Pericardium fibroblast (primary cell): Measurements from ENCODE around the gene GABRA4. TPM values are rescaled to one million over a fixed set of nuclear protein-coding genes. Genes with fewer than 3 reads are reported as not detected.

Experiments
- total RNA-seq: library from RNA; depleted of rRNA; stranded (reverse); fragments of >200 nt; gene quantifications from 2 replicates; pipeline ENCODE4 v1.2.3, GENCODE V29; 2015

The GABRA4 gene
- not detected in 2 replicates for total RNA-seq

GRCh38 chr4:46993075-46994006, at the start of gene GABRA4:
Gene GABRA4, minus strand, starts transcription at chr4:46993581. Its CDS starts 157 bp downstream, at chr4:46993424.

GRCh38 chr4:47031011-47031678, 37.8 kb upstream of the GABRA4 start, which contains the start of gene GABRB1:
Gene GABRB1, plus strand, starts transcription at chr4:47031567.

GRCh38 chr4:46909078-46909477, 84.3 kb downstream of the GABRA4 start, which contains the start of gene COX7B2:
Gene COX7B2, minus strand, starts transcription at chr4:46909245. Its CDS starts 174,053 bp downstream, at chr4:46735192.

Other genes with a start within 250 kb of the GABRA4 start
- gene COX7B2, start 84.3 kb downstream of the GABRA4 start, total RNA-seq: not detected in 2 replicates
- gene GABRB1, start 38.0 kb upstream of the GABRA4 start, total RNA-seq: not detected in 2 replicates